ENCODE results near the gene TPRG1L. TPM values are rescaled to one million over a fixed set of nuclear protein-coding genes. Genes with fewer than 3 reads are reported as not detected.

The TPRG1L gene
- total and polyA plus RNA-seq, 2 of the 4 experiments (the other 2 are of a cell fraction), result 25.3 to 39.5 TPM

DNA sequence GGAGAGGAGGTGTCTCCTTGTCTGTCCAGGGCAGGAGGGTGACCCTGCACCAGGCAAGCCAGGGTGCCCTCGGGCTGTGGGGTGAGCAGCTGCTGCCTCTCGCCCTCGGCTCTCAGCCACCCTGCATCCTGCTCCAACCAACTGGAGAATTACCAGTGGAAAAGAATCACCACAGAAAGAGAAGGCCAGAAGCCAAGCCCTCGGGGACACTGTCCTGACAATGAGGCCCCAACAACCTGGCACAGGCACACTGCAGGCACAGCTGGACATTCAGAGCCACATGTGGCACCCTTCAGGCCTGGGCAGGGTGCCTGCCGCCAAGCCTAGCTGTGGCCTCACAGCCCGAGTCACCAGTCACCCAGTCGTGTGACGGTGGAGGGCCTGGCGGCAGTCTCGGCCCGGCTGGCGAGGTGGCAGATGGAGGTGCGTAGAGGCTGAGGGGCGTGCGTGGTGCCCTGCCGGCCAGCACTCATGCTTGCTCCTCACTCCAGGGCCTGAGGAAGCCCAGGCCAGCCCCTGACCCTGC, 25.5 kb upstream of the TPRG1L start:
- DNase-seq (no peak), ATAC-seq (ENCODE audit: low read depth) (no peak; the same call in 1 of the 2 replicates)
- dilution Hi-C loops (cut with HindIII; ENCODE audit: low sequenced_read_pairs, unreplicated experiment), result no loop called here
- no peaks in the 10 kb centered on the region for H3K4me1 ChIP-seq (ENCODE audit: control insufficient read depth, insufficient read depth, low read length)
- no peaks in the 10 kb centered on the region for H3K36me3 ChIP-seq (ENCODE audit: control insufficient read depth, insufficient read depth, low read length)
- H2BK15ac ChIP-seq (ENCODE audit: low read depth, low read length), result no peak overlapping the region
- peaks cover 12% of the 10 kb centered on the region for H3K27me3 ChIP-seq (ENCODE audit: control insufficient read depth, insufficient read depth, low read length)
- no peak overlapping the region for H2AFZ ChIP-seq (replicated peaks; ENCODE audit: low read length, poor library complexity)
- 69% methylated on average over 11 of the region's 16 CpGs; no CpG with 5 or more reads in 1 of the 2 experiments for WGBS, 2 experiments (ENCODE audit: extremely low coverage in 2 of 2, insufficient read length in 1 of 2)
- H3K18ac ChIP-seq (ENCODE audit: low read depth, low read length), result no peak overlapping the region
- H2BK5ac ChIP-seq (ENCODE audit: low read depth, low read length, poor library complexity, severe bottlenecking), result no peak overlapping the region
- no peaks in the 10 kb centered on the region for H4K20me1 ChIP-seq (ENCODE audit: insufficient read depth, low read length)
- intact Hi-C loops (cut with micrococcal nuclease), result no loop called here
- TF ChIP-seq CEBPB (IDR thresholded peaks at IDR 0.05; ENCODE audit: low read depth, low read length) (no peak), MAFK (IDR thresholded peaks at IDR 0.05; ENCODE audit: low read depth, low read length) (no peak), RAD21 (IDR thresholded peaks at IDR 0.05; ENCODE audit: low read length) (no peak), BHLHE40 (IDR thresholded peaks at IDR 0.05; ENCODE audit: low read depth, low read length) (no peak), RCOR1 (IDR thresholded peaks at IDR 0.05; ENCODE audit: insufficient replicate concordance, low read length) (no peak), RFX5 (IDR thresholded peaks at IDR 0.05; ENCODE audit: low read depth, low read length) (no peak), POLR2A (IDR thresholded peaks at IDR 0.05; ENCODE audit: low read depth, low read length) (no peak), MAZ (IDR thresholded peaks at IDR 0.05; ENCODE audit: borderline replicate concordance, low read depth, low read length) (no peak), MXI1 (IDR thresholded peaks at IDR 0.05; ENCODE audit: borderline replicate concordance, low read depth, low read length) (no peak), NFE2L2 (IDR thresholded peaks at IDR 0.05; ENCODE audit: low read depth, low read length) (no peak), FOS (IDR thresholded peaks at IDR 0.05; ENCODE audit: low read depth, low read length) (no peak), CHD1 (IDR thresholded peaks at IDR 0.05; ENCODE audit: low read depth, low read length) (no peak), SMC3 (IDR thresholded peaks at IDR 0.05; ENCODE audit: low read depth, low read length) (no peak)
- TF ChIP-seq, protein P1, sequence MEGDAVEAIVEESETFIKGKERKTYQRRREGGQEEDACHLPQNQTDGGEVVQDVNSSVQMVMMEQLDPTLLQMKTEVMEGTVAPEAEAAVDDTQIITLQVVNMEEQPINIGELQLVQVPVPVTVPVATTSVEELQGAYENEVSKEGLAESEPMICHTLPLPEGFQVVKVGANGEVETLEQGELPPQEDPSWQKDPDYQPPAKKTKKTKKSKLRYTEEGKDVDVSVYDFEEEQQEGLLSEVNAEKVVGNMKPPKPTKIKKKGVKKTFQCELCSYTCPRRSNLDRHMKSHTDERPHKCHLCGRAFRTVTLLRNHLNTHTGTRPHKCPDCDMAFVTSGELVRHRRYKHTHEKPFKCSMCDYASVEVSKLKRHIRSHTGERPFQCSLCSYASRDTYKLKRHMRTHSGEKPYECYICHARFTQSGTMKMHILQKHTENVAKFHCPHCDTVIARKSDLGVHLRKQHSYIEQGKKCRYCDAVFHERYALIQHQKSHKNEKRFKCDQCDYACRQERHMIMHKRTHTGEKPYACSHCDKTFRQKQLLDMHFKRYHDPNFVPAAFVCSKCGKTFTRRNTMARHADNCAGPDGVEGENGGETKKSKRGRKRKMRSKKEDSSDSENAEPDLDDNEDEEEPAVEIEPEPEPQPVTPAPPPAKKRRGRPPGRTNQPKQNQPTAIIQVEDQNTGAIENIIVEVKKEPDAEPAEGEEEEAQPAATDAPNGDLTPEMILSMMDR (conservative IDR thresholded peaks at IDR 0.05; ENCODE audit: low read depth, low read length), result no peak
- TF ChIP-seq, protein P2, sequence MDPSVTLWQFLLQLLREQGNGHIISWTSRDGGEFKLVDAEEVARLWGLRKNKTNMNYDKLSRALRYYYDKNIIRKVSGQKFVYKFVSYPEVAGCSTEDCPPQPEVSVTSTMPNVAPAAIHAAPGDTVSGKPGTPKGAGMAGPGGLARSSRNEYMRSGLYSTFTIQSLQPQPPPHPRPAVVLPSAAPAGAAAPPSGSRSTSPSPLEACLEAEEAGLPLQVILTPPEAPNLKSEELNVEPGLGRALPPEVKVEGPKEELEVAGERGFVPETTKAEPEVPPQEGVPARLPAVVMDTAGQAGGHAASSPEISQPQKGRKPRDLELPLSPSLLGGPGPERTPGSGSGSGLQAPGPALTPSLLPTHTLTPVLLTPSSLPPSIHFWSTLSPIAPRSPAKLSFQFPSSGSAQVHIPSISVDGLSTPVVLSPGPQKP (IDR thresholded peaks at IDR 0.05; ENCODE audit: borderline replicate concordance, low read depth, low read length), result no peak
- TF ChIP-seq, protein P3, sequence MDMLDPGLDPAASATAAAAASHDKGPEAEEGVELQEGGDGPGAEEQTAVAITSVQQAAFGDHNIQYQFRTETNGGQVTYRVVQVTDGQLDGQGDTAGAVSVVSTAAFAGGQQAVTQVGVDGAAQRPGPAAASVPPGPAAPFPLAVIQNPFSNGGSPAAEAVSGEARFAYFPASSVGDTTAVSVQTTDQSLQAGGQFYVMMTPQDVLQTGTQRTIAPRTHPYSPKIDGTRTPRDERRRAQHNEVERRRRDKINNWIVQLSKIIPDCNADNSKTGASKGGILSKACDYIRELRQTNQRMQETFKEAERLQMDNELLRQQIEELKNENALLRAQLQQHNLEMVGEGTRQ (IDR thresholded peaks at IDR 0.05; ENCODE audit: low read depth, low read length), result no peak
- H3K4me2 ChIP-seq (ENCODE audit: low read depth, low read length), result no peak overlapping the region
- no peak overlapping the region for H3K4ac ChIP-seq (ENCODE audit: low read depth, low read length)
- H2AK5ac ChIP-seq (ENCODE audit: low read depth, low read length), result no peak overlapping the region
- no peak overlapping the region for H3K23ac ChIP-seq (ENCODE audit: low read depth, low read length)
- H3K4me3 ChIP-seq (ENCODE audit: insufficient read depth, low read depth, low read length), result no peak overlapping the region
- no peak overlapping the region for H4K5ac ChIP-seq (ENCODE audit: low read depth, low read length)
- POLR2A ChIA-PET (ENCODE audit: unreplicated experiment), result no interaction called here
- H4K91ac ChIP-seq (ENCODE audit: insufficient read depth, low read depth, low read length), result no peak overlapping the region
- CTCF ChIA-PET, result no interaction called here
- no peak overlapping the region for H3K56ac ChIP-seq (ENCODE audit: extremely low read depth, insufficient read depth, low read length)
- no peak overlapping the region for H2AK9ac ChIP-seq (replicated peaks; ENCODE audit: low read depth, low read length, poor library complexity)
- H3K9me3 ChIP-seq (ENCODE audit: control insufficient read depth, insufficient read depth, low read length), result no peaks in the 10 kb centered on the region
- H3K27ac ChIP-seq (ENCODE audit: insufficient read depth, low read length), result no peak overlapping the region
- no peak overlapping the region for H4K8ac ChIP-seq (ENCODE audit: low read depth in 2 of 2, low read length in 2 of 2)
- H2BK120ac ChIP-seq (ENCODE audit: low read depth, low read length), result no peak overlapping the region
- BruUV-seq (replicated peaks), result no TSS peak
- in situ Hi-C loops (cut with MboI; ENCODE audit: low sequenced_read_pairs), result no loop called here
- no peaks in the 10 kb centered on the region for H3K9me1 ChIP-seq (ENCODE audit: insufficient read depth, low read length)
- no peaks in the 10 kb centered on the region for H3K79me1 ChIP-seq (ENCODE audit: low read depth in 1 of 2, low read length in 2 of 2)
- H3K14ac ChIP-seq (replicated peaks; ENCODE audit: low read depth, low read length), result no peak overlapping the region
- no peak overlapping the region for H2BK20ac ChIP-seq (ENCODE audit: low read depth, low read length)
- H3K9ac ChIP-seq (ENCODE audit: low read depth, low read length), result no peak overlapping the region

Data from IMR-90 (cell line).